Neural progenitor cell (in vitro differentiated cells): ENCODE data around the gene STK17B. TPM values are rescaled to one million over a fixed set of nuclear protein-coding genes. Genes with fewer than 3 reads are reported as not detected.

Experiments
- DNase-seq: peaks from one replicate; pipeline ENCODE4 v3.0.0-alpha.2; 2016; ENCODE audit warnings: low spot score
- H2AFZ ChIP-seq: fragments of 200-600 bp; sonication (generic); replicated peaks from 2 replicates; pipeline ENCODE4 v1.6.1; 2016; ENCODE audit warnings: antibody characterized with exemption
- H3F3A ChIP-seq: fragments of 200-600 bp; sonication (generic); 2 replicates; pipeline ENCODE4 v1.6.1; 2016; ENCODE audit warnings: antibody characterized with exemption, low read depth
- H3K27ac ChIP-seq: fragments of 200-600 bp; sonication (generic); 2 replicates; pipeline ENCODE4 v1.5.1; 2016; ENCODE audit warnings: mild to moderate bottlenecking
- H3K27me3 ChIP-seq: fragments of 200-600 bp; sonication (generic); 2 replicates; pipeline ENCODE4 v1.6.1; 2016; ENCODE audit warnings: mild to moderate bottlenecking, moderate library complexity
- H3K36me3 ChIP-seq: fragments of 200-600 bp; sonication (generic); 2 replicates; pipeline ENCODE4 v1.5.1; 2016
- H3K4me1 ChIP-seq: fragments of 200-600 bp; sonication (generic); 2 replicates; pipeline ENCODE4 v1.6.1; 2016; ENCODE audit warnings: mixed run types
- H3K4me2 ChIP-seq: fragments of 200-600 bp; sonication (generic); 2 replicates; pipeline ENCODE4 v1.6.1; 2016
- H3K4me3 ChIP-seq: fragments of 200-600 bp; sonication (generic); 2 replicates; pipeline ENCODE4 v1.5.1; 2016
- H3K79me2 ChIP-seq: fragments of 200-600 bp; sonication (generic); 2 replicates; pipeline ENCODE4 v1.6.1; 2016; ENCODE audit warnings: low read depth
- H3K9ac ChIP-seq: fragments of 200-600 bp; sonication (generic); 2 replicates; pipeline ENCODE4 v1.6.1; 2016
- H3K9me3 ChIP-seq: fragments of 200-600 bp; sonication (generic); 2 replicates; pipeline ENCODE4 v1.5.1; 2016; ENCODE audit warnings: low read depth
- H4K20me1 ChIP-seq: fragments of 200-600 bp; sonication (generic); 2 replicates; pipeline ENCODE4 v1.6.1; 2016; ENCODE audit warnings: low read depth
- H3K27ac Mint-ChIP-seq: 3 replicates; pipeline ENCODE4 v1.8.0; 2021; ENCODE audit warnings: mixed read lengths
- H3K27me3 Mint-ChIP-seq: 2 replicates; pipeline ENCODE4 v1.8.0; 2022; ENCODE audit warnings: low read depth, mild to moderate bottlenecking, inconsistent platforms, moderate library complexity, mixed read lengths; ENCODE audit not compliant: insufficient read depth
- H3K36me3 Mint-ChIP-seq: 3 replicates; pipeline ENCODE4 v1.8.0; 2021; ENCODE audit warnings: mixed read lengths
- H3K4me1 Mint-ChIP-seq: 3 replicates; pipeline ENCODE4 v1.8.0; 2021; ENCODE audit warnings: mixed read lengths
- H3K4me3 Mint-ChIP-seq: 3 replicates; pipeline ENCODE4 v1.8.0; 2021; ENCODE audit warnings: mild to moderate bottlenecking, moderate library complexity, mixed read lengths
- H3K9me3 Mint-ChIP-seq: 3 replicates; pipeline ENCODE4 v1.8.0; 2020; ENCODE audit warnings: mixed read lengths
- EZH2 ChIP-seq: fragments of 200-600 bp; sonication (generic); IDR thresholded peaks from 2 replicates; pipeline ENCODE4 v1.6.1; 2017; ENCODE audit warnings: antibody characterized with exemption, mild to moderate bottlenecking, moderate library complexity
- EZH2phosphoT487 ChIP-seq: fragments of 200-600 bp; sonication (generic); IDR thresholded peaks from 2 replicates; pipeline ENCODE4 v1.6.1; 2017; ENCODE audit warnings: antibody characterized with exemption
- total RNA-seq: library from RNA; depleted of rRNA; stranded (reverse); fragments of >200 nt; gene quantifications from 2 replicates; pipeline ENCODE4 v1.2.3, GENCODE V29; 2015; ENCODE audit warnings: low replicate concordance
- TF ChIP-seq, protein P1 (sequence below): fragments of 200-600 bp; sonication (generic); IDR thresholded peaks from 2 replicates; pipeline ENCODE4 v1.5.1; 2017; ENCODE audit warnings: antibody characterized with exemption, mild to moderate bottlenecking

STK17B gene
- total RNA-seq, 1 donor from 2014 or later = 35.4 TPM

DNA sequence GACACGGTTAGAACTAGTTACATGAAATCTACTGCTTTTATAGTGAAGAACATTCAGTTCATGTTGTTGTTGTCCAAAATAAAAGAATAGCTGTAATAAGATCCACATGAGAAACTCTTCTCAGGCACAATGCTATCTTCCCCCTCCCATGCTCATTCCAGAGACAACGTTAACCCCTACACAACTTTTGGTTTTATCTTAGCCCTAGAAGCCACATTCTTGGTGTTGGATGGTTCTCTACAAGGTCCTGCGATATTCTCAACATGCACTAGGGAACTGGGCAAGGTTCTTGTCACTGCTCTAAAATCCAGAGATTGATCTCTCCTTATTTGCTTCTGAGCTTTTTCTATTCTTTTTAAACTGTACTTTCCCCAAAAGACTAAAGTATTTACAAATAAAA, 51.5 kb downstream of the STK17B start:
- no peaks in the 10 kb centered on the region for H3F3A ChIP-seq
- no peaks in the 10 kb centered on the region for H3K79me2 ChIP-seq
- H2AFZ ChIP-seq = no peak overlapping the region
- H3K9ac ChIP-seq = no peak overlapping the region
- Mint-ChIP-seq H3K4me1 (peaks cover 7% of the 10 kb centered on the region), H3K9me3 (peaks cover 6% of the 10 kb centered on the region), H3K27ac (no peak overlapping the region), H3K4me3 (no peak overlapping the region), H3K27me3 (peaks cover 2% of the 10 kb centered on the region), H3K36me3 (no peaks in the 10 kb centered on the region)
- H3K36me3 ChIP-seq = no peaks in the 10 kb centered on the region
- no peak for DNase-seq
- no peaks in the 10 kb centered on the region for H4K20me1 ChIP-seq
- no peak overlapping the region for H3K27ac ChIP-seq
- no peaks in the 10 kb centered on the region for H3K4me1 ChIP-seq
- no peaks in the 10 kb centered on the region for H3K9me3 ChIP-seq
- no peak overlapping the region for H3K4me2 ChIP-seq
- no peaks in the 10 kb centered on the region for H3K27me3 ChIP-seq
- H3K4me3 ChIP-seq = no peak overlapping the region
- no peak for TF ChIP-seq EZH2

DNA sequence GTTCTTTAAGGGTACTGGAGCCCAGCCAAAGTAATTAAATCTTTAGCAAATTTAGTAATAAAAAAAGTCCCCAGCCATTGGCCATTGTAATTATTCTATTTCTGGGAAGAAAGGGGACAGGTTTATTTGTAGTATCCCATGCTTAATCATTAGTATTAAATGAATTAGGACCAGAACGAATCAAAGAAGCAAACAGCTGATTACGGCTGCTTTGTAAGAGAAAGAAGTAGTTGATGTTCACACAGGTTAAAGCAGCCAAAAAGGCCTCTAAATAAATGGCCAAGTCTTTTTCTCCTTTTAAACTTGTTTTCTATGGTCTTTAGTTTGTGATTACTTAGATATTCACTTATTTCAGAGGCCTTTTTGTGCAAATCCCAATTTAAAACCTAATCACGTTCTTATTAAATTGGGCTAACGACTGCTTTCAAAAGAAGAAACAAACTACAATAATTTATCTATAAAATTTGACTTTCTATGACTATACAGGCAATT, 54.1 kb downstream of the STK17B start:
- Histone ChIP-seq H3K9me3 (no peaks in the 10 kb centered on the region), H4K20me1 (no peaks in the 10 kb centered on the region), H3K4me3 (no peak overlapping the region), H3K36me3 (no peaks in the 10 kb centered on the region), H3K27ac (no peak overlapping the region), H2AFZ (no peak overlapping the region), H3K79me2 (no peaks in the 10 kb centered on the region), H3F3A (peaks cover 12% of the 10 kb centered on the region), H3K4me1 (peaks cover 20% of the 10 kb centered on the region), H3K4me2 (no peak overlapping the region), H3K9ac (no peak overlapping the region), H3K27me3 (no peaks in the 10 kb centered on the region)
- H3K36me3 Mint-ChIP-seq = no peaks in the 10 kb centered on the region
- peaks cover 27% of the 10 kb centered on the region for H3K4me1 Mint-ChIP-seq
- DNase-seq = no peak
- H3K4me3 Mint-ChIP-seq = no peak overlapping the region
- TF ChIP-seq EZH2 (no peak), EZH2phosphoT487 (no peak)
- TF ChIP-seq, protein P1, sequence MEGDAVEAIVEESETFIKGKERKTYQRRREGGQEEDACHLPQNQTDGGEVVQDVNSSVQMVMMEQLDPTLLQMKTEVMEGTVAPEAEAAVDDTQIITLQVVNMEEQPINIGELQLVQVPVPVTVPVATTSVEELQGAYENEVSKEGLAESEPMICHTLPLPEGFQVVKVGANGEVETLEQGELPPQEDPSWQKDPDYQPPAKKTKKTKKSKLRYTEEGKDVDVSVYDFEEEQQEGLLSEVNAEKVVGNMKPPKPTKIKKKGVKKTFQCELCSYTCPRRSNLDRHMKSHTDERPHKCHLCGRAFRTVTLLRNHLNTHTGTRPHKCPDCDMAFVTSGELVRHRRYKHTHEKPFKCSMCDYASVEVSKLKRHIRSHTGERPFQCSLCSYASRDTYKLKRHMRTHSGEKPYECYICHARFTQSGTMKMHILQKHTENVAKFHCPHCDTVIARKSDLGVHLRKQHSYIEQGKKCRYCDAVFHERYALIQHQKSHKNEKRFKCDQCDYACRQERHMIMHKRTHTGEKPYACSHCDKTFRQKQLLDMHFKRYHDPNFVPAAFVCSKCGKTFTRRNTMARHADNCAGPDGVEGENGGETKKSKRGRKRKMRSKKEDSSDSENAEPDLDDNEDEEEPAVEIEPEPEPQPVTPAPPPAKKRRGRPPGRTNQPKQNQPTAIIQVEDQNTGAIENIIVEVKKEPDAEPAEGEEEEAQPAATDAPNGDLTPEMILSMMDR = no peak
- peaks cover 2% of the 10 kb centered on the region for H3K27me3 Mint-ChIP-seq
- no peak overlapping the region for H3K27ac Mint-ChIP-seq
- H3K9me3 Mint-ChIP-seq = peaks cover 5% of the 10 kb centered on the region

- peaks cover 4% of the 10 kb centered on the region for H3K9me3 Mint-ChIP-seq
- no peaks in the 10 kb centered on the region for H3K36me3 Mint-ChIP-seq
- Histone ChIP-seq H3K4me3 (peak overlapping the region; percentile 8), H2AFZ (peak overlapping the region; percentile 96), H3F3A (peaks cover 16% of the 10 kb centered on the region), H4K20me1 (no peaks in the 10 kb centered on the region), H3K4me1 (peaks cover 27% of the 10 kb centered on the region), H3K27me3 (no peaks in the 10 kb centered on the region), H3K9ac (no peak overlapping the region), H3K9me3 (no peaks in the 10 kb centered on the region), H3K4me2 (peak overlapping the region; percentile 63), H3K27ac (peak overlapping the region; percentile 88), H3K36me3 (no peaks in the 10 kb centered on the region), H3K79me2 (no peaks in the 10 kb centered on the region)
- TF ChIP-seq, protein P1 = no peak
- no peak for TF ChIP-seq EZH2
- no peak for TF ChIP-seq EZH2phosphoT487
- peaks cover 33% of the 10 kb centered on the region for H3K4me1 Mint-ChIP-seq
- peak overlapping the region; percentile 100 for H3K27ac Mint-ChIP-seq
- H3K27me3 Mint-ChIP-seq = no peaks in the 10 kb centered on the region
- H3K4me3 Mint-ChIP-seq = peak overlapping the region; percentile 73
- DNase-seq = peak; percentile 21
Observed at GRCh38 chr2:196113061-196113974, 58.1 kb downstream of the STK17B start.
